Activated naive CD4-positive, alpha-beta T cell treated with anti-CD3 and anti-CD28 coated beads, Interleukin-2, amount 50 U/mL, for 72 hours (primary cell): ENCODE results near the gene TMEM18. TPM values are rescaled to one million over a fixed set of nuclear protein-coding genes. Genes with fewer than 3 reads are reported as not detected.

Experiments
- ATAC-seq, 2 donors: fragments of 150-1000 bp; cut with Tn5 transposase; 2 replicates each; pipeline ENCODE4 v1.10.0; 2021; ENCODE audit warnings: mild to moderate bottlenecking in 2 of 2, moderate library complexity in 2 of 2
- DNase-seq, 2 donors: peaks; one replicate each; pipeline ENCODE4 v3.0.0; 2021 to 2022; ENCODE audit warnings: low spot score in 2 of 2
- H3K27ac Mint-ChIP-seq, 2 donors: one replicate each; pipeline ENCODE4 v1.8.0; 2022; ENCODE audit warnings: mild to moderate bottlenecking in 2 of 2, mixed read lengths in 2 of 2
- H3K36me3 Mint-ChIP-seq, 2 donors: one replicate each; pipeline ENCODE4 v1.8.0; 2022; ENCODE audit warnings: mixed read lengths in 2 of 2
- H3K9me3 Mint-ChIP-seq, 2 donors: one replicate each; pipeline ENCODE4 v1.8.0; 2022; ENCODE audit warnings: mixed read lengths in 2 of 2
- total RNA-seq, 2 donors: library from RNA; stranded (reverse); gene quantifications; one replicate each; pipeline ENCODE4 v1.2.3, GENCODE V29; 2022

TMEM18 gene
- total RNA-seq, 2 donors from 2014 or later = 27.0 to 36.9 TPM

DNA sequence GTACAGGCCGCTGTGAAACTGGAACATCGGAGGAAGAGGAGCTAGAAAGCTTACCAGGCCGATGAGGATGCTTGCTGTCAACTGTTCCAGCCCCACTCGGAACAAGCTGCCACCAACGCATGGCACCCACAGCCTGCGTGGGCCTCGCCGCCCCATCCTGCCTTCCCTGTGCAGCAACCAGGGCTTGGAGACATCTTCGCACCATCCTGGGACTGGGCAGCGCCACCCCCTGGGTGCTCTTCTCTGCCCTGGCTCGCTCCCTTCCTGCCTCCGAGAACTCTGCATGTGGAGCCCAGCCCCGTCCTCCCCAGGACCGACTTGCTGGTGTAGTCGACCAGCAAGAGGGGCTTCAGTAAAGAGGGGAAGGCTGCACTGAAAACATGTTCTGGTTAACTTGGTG is 10.8 kb downstream of the TMEM18 start:
- H3K36me3 Mint-ChIP-seq = peaks cover 45 to 61% of the 10 kb centered on the region in 2 donors
- DNase-seq (no peak), ATAC-seq (no peak)
- H3K9me3 Mint-ChIP-seq = peaks cover 10 to 14% of the 10 kb centered on the region in 2 donors
- H3K27ac Mint-ChIP-seq = no peak overlapping the region

DNA sequence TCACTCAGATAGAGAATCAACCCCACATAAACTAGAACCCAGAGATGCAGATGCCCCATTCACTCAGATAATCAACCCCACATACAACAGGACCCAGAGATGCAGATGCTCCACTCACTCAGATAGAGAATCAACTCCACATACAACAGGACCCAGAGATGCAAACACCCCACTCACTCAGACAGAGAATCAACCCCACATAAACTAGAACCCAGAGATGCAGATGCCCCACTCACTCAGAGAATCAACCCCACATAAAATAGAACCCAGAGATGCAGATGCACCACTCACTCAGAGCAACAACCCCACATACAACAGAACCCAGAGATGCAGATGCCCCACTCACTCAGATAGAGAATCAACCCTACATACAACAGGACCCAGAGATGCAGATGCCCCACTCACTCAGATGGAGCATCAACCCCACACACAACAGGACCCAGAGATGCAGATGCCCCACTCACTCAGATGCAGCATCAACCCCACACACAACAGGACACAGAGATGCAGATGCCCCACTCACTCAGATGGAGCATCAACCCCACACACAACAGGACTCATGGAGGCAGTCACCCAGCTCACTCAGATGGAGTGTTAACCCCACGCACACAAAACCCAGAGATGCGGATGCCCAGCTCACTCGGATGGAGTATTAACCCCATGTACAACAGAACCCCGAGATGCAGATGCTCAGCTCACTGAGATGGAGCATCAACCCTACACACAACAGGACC is 11.7 kb downstream of the TMEM18 start:
- peak overlapping the region in 1 of 2 donors; percentile 10 for H3K27ac Mint-ChIP-seq
- no peak for ATAC-seq
- peaks cover 45 to 55% of the 10 kb centered on the region in 2 donors for H3K36me3 Mint-ChIP-seq

DNA sequence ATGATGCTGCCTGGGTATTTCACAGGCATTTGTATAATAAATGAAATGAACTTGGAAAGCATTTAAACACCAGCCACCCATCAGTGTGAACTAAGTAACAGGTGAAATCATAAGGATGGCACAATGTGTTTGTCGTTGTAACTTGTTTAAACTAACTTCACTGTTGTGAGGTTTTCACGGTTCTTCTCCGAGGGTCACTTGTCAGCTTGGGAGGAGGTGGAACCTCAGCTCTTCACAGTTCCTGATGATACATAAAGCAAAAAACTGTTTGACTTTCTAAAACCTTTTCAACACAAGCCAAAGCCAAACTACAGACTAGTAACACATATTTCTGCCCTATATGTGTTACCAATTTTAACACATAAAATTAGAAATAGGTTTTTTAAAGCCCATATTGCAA is 13.1 kb downstream of the TMEM18 start:
- Mint-ChIP-seq H3K36me3 (peaks cover 35 to 42% of the 10 kb centered on the region in 2 donors), H3K27ac (no peak overlapping the region), H3K9me3 (peaks cover 10 to 14% of the 10 kb centered on the region in 2 donors)
- ATAC-seq (no peak), DNase-seq (no peak)

More for the DNA sequence above, 11.7 kb downstream of the TMEM18 start:
- DNase-seq = no peak
- peaks cover 10 to 14% of the 10 kb centered on the region in 2 donors for H3K9me3 Mint-ChIP-seq

DNA sequence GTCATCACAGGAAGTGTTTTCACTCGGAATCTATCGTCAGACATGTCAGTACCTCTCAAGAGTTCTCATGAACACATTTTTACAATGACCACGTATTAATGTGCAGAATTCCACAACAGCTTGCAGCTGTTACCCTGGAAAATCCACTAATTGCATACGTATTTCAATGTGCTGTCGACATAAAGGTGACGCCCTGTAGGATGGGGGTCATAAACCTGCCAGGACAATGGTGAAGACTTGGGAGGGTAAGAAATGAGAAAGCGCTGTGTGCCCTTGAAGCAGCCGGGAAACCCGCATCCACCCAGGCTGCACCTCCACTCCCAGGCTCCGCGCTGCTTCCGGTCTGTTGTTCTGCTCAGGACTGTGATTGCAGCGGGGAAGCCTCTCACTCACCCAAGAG is 14.0 kb downstream of the TMEM18 start:
- Mint-ChIP-seq H3K36me3 (peaks cover 32 to 37% of the 10 kb centered on the region in 2 donors), H3K9me3 (peaks cover 10 to 14% of the 10 kb centered on the region in 2 donors), H3K27ac (peak overlapping the region in 1 of 2 donors; percentile 68)
- DNase-seq (no peak), ATAC-seq (no peak)

DNA sequence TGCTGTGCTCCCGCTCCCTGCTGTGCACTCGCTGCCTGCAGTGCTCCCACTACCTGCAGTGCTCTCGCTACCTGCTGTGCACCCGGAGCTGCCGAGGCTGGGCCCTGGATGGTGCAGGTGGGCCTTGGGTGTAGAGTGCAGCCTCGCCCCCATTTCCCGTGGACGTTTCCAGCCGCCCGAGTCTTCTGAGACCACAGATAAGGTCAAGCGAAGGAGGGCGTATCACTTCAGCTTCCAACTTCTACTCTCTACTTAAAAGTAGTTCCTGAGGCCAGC is 15.9 kb downstream of the TMEM18 start:
- Mint-ChIP-seq H3K27ac (peak overlapping the region in 1 of 2 donors; percentile 21), H3K9me3 (peaks cover 10 to 14% of the 10 kb centered on the region in 2 donors), H3K36me3 (peaks cover 24% of the 10 kb centered on the region in 2 donors)
- DNase-seq = no peak
- no peak for ATAC-seq

DNA sequence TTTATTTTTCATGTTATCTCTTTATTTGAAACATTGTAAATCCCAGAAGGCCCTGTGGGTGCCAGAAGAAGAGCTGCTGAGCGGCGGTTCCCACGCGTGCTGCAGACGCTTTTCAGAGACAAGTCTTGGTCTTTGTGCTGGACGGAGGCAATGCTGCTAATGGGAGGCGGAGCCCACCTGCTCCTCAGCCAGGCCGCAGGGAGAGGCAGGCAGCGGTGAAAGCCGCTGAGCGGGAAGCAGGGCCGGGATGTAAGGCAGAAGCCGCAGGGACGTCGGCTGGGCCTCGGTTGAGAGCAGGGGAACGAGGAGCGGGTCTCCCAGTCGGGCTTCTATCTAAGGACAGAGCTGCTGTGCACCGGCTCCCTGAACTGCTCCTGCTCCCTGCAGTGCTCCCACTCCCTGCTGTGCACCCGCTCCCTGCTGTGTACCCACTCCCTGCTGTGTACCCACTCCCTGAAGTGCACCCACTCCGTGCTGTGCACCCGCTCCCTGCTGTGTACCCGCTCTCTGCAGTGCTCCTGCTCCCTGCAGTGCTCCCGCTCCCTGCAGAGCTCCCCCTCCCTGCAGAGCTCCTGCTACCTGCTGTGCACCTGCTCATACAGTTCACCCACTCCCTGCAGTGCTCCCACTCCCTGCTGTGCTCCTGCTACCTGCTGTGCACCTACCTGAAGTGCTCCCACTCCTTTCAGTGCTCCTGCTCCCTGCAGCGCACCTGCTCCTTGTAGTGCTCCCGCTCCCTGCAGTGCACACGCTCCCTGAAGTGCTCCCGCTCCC is 16.4 kb downstream of the TMEM18 start:
- H3K27ac Mint-ChIP-seq = peak overlapping the region in 1 of 2 donors; percentile 21
- ATAC-seq (no peak), DNase-seq (no peak)
- peaks cover 19 to 20% of the 10 kb centered on the region in 2 donors for H3K36me3 Mint-ChIP-seq
- H3K9me3 Mint-ChIP-seq = peaks cover 10% of the 10 kb centered on the region in 2 donors

DNA sequence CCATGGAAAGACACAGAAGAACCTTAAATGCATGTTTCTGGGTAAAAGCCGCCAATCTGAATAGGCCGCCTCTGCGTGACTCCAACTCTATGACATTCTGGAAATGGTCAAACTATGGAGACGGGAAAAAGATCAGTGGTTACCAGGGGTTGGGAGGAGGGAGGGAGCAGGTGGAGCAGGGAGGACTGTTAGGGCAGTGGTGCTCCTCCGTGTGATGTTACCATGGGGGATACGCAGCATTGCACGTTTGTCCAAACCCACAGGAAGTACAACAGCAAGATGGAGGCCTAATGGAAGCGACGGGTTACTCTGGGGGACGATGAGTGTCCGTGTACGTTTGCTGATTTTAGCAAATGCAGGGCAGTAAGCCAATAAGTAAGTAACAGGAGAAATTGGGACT is 17.2 kb downstream of the TMEM18 start:
- Mint-ChIP-seq H3K36me3 (peaks cover 11 to 12% of the 10 kb centered on the region in 2 donors), H3K27ac (no peak overlapping the region), H3K9me3 (peaks cover 2 to 3% of the 10 kb centered on the region in 2 donors)
- ATAC-seq (no peak), DNase-seq (no peak)

DNA sequence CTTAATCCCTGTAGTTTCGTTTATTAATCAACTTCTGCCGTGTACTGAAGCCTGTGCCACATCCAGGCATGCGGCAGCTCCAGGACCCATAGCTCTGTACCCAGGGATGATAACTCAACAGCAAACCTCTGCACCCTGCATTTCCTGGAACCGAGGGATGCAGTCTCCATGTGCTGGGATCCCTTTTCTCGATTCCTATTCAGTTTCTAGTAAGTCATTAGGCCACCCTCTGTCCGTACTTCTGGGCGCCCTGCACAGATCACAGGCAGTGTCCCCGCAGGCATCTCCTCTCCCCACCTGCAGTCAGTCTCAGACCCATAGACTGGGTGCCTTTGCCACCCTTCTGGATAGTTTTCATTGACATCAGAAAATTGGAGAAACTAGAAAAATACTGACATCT is 18.8 kb downstream of the TMEM18 start:
- peaks cover 2 to 6% of the 10 kb centered on the region in 2 donors for H3K36me3 Mint-ChIP-seq
- H3K27ac Mint-ChIP-seq = no peak overlapping the region
- DNase-seq (no peak), ATAC-seq (no peak)
- H3K9me3 Mint-ChIP-seq = no peaks in the 10 kb centered on the region

DNA sequence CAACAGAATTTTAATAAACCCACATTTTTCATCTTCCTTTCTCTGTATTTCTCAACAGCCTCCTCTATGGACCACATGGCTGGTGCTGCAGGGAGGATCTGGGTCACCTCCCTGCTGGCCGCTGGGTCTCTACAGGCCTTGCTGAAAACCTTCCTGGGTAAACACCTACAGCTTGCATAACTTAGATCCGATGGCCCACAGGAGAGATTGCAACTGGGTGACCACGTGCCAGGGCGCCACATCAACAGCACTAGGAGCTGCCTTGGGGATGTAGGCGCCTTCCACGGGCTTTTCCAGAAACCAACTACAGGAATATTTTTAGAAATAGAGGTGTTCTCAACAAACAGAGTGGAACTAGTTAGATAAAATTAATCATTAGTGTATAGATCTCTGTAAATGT is 19.4 kb downstream of the TMEM18 start:
- H3K27ac Mint-ChIP-seq = no peak overlapping the region
- ATAC-seq (no peak), DNase-seq (no peak)
- H3K36me3 Mint-ChIP-seq = no peaks in the 10 kb centered on the region
- H3K9me3 Mint-ChIP-seq = no peaks in the 10 kb centered on the region

DNA sequence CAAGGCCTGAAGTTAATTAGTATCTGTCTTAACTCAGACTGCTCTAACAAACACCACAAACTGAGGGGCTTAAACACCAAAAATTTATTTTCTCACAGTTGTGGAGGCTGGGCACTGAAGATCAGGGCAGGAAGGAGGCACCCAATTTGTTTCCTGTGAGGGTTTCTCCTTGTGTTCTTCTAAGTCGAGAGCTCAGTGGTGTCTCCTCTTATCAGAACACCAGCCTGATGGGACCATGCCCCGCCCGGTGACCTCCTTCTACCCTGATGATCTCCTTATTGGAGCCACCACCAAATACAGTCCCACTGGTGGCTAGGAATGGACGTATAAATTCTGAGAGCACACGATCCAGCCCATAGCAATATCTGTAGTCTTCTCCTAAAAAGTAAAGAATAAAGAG is 20.5 kb downstream of the TMEM18 start:
- no peak for ATAC-seq
- no peak for DNase-seq
- Mint-ChIP-seq H3K27ac (no peak overlapping the region), H3K36me3 (no peaks in the 10 kb centered on the region), H3K9me3 (no peaks in the 10 kb centered on the region)

DNA sequence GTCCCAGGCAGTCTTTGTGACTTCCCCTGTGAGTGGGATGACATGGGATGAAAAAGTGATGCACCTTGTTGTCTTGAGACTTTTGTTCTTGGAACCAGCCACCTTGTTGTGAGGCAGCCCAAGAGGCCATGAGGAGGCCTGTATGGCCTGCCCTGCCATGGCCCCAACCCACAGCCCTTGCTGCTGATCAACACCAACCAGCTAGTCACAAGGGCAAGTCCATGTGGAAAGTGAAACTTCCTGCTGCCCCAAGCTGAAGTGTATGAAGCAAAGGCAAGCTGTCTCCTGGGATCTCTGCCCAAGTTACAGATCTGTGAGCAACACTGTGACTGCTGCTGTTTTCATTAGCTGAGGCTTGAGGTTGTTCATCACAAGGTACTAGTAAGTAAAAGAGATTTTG is 21.6 kb downstream of the TMEM18 start:
- Mint-ChIP-seq H3K27ac (peak overlapping the region in 1 of 2 donors; percentile 59), H3K9me3 (no peaks in the 10 kb centered on the region), H3K36me3 (no peaks in the 10 kb centered on the region)
- no peak for DNase-seq
- ATAC-seq = peak in 1 of 2 donors; percentile 75

DNA sequence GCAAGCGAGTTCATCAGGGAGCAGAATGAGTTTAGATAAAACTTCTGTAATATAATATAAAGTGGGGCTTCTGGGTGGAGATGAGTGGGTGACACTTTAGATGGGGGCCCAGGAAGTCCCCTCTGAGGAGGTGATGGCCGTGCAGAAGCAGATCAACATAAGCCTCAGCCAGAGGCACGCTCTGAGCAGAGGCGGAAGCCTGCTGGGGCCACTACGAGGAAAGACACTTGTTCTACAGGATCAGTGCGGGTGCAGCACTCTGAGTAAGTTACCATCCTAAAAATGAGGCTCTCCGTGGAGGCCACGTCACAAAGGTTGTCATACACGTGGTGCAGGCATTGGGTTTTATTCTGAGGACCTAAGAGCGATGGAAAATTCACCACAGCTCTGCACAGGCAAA is 22.3 kb downstream of the TMEM18 start:
- ATAC-seq (no peak), DNase-seq (no peak)
- H3K9me3 Mint-ChIP-seq = no peaks in the 10 kb centered on the region
- no peak overlapping the region for H3K27ac Mint-ChIP-seq
- H3K36me3 Mint-ChIP-seq = no peaks in the 10 kb centered on the region

DNA sequence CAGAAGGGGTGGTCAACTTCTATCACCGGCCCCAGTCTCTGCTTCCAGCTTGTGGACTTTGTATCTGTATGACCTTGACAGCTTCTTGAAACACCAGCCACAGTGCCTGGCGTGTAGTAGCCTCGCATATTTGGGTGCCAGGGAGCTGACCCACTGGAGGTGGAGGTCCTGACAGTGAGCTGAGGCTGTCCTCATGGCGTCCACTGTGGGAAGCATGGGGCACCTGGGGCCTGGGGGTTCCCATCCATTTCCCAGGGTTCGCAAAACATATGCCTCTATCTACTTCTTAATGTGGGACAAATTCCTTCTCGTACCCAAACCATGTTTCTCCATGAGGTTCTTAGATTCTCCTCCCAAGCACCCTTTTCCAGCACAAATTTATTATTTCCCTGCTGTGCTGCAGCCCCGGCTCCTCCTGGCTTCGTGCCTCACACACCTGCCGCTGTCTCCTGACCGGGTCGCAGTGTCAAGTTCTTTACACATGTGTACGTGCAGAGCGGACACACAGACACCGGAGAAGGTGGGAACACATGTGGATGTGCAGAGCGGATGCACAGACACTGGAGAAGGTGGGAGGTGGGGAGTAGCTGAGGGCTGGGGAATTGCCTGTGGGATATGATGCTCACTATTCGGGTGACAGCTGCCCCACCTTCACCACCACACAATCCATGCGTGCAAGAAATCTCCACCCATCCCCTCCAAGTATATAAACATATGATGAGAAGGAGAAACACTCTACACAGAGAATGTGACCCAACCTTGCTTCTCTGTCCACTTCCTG is 23.4 kb downstream of the TMEM18 start:
- Mint-ChIP-seq H3K27ac (peak overlapping the region in 1 of 2 donors; percentile 55), H3K36me3 (no peaks in the 10 kb centered on the region), H3K9me3 (no peaks in the 10 kb centered on the region)
- ATAC-seq = no peak
- DNase-seq = no peak

DNA sequence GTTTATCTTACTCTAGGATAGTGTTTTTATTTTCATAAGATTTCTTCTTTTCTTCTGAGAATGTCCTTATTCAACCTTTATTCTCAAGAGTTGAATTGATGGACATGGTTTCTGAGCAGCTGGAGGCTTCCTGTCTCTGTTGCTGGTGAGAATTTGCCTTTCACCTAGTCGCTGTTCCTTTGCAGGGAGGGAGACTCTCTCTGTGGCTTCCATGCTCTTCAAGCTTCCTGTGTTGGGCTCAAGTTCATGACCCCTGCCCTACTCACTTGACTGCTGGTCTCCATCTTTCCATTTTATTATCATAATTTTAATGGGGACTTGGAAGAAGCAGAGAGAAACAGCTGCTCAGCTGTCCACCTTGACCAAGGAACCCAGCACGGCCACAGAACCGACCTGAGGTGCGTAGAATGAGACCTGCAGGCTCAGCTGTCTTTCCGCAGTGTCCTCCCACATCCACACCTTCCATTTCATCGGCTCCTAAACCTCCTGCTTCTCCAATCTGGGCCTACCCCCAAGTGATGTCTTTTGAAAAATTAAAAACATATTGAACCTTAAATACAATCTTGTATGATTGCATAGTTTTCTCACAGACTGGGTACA is 24.2 kb downstream of the TMEM18 start:
- Mint-ChIP-seq H3K9me3 (no peaks in the 10 kb centered on the region), H3K27ac (no peak overlapping the region), H3K36me3 (no peaks in the 10 kb centered on the region)
- DNase-seq (no peak), ATAC-seq (no peak)

DNA sequence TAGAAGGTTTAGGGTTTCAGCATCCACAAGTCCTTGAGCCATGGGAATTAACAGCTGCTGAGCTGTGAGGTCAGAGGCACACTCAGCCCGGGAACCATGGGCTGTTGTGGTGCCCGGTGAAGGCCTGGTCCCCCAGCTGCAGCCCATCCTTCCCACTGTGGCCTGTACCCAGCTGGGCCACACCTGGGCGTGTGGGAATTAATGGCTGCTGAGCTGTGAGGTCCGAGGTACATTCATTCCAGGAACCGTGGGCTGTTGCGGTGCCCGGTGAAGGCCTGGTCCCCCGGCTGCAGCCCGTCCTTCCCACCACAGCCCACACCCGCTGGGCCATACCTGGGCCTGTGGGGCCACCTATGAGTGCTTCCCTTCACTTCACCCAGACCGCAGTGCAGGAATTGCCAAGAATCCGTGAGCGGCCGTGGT is 25.2 kb downstream of the TMEM18 start:
- DNase-seq (no peak), ATAC-seq (no peak)
- H3K36me3 Mint-ChIP-seq = no peaks in the 10 kb centered on the region
- no peak overlapping the region for H3K27ac Mint-ChIP-seq
- no peaks in the 10 kb centered on the region for H3K9me3 Mint-ChIP-seq

DNA sequence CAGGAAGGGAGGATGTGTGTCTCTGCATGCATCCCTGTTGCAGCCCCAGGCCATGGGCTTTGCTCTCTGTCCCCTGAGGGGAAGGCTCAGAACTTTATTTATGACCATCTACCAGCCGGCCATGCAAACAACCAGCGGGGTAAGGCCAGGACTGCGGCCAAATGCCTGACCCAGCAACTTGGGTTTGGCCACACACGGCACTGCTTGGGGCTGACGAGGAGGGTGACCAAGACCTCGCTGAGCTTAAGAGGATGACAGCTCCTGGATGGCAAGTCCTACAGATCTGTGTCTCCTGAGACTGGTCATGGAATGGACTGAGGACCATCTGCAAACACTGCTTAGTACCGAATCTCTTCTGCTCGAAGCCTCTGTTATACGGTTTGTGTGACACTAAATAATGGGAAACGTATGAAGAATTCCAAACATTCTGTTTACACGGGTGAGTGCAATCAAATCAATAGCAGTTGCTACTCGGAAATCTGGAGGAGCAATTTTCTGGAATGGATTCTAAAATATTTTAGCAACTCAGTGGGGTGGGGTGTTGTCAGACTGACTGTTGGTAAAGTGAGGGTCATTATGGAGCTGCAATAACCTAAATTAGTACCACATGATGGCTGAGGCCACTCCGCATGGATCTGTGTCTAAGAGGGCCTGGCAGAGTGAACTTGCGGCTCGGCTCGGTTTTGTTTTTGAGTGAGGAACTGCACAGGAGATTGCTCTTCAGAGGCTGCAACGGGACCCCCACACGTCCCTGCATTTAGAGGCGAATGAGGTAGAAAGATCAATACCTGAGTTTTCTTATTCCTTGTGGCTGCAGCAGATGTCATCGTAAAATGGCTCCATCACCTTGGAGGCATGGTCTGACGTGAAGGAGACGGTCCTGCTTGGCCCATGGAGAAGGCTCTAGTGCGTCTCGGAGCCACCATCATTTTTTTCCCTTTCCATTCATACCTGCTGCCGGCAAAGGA is 26.6 kb downstream of the TMEM18 start:
- DNase-seq = no peak
- ATAC-seq = no peak
- no peak overlapping the region for H3K27ac Mint-ChIP-seq
- H3K9me3 Mint-ChIP-seq = no peaks in the 10 kb centered on the region
- H3K36me3 Mint-ChIP-seq = no peaks in the 10 kb centered on the region
